ENCODE results near the gene MEIS2. TPM values are rescaled to one million over a fixed set of nuclear protein-coding genes. Genes with fewer than 3 reads are reported as not detected.

Gene MEIS2
- total RNA-seq, 1 experiment from 2014 or later: 28.7 TPM

GRCh38 chr15:37009288-37009687, 91.1 kb downstream of the MEIS2 start:
- H3K27me3 ChIP-seq (replicated peaks; ENCODE audit: control insufficient read depth, insufficient read depth, low read length): no peaks in the 10 kb centered on the region

GRCh38 chr15:37008205-37008604, 92.1 kb downstream of the MEIS2 start:
- no peaks in the 10 kb centered on the region for H3K36me3 Mint-ChIP-seq (ENCODE audit: insufficient read depth, unreplicated experiment)
- no peaks in the 10 kb centered on the region for H3K36me3 ChIP-seq (ENCODE audit: control insufficient read depth, insufficient read depth, low read length)
- H3K4me3 Mint-ChIP-seq (ENCODE audit: unreplicated experiment): no peak overlapping the region
- no peaks in the 10 kb centered on the region for H3K9me3 Mint-ChIP-seq (ENCODE audit: unreplicated experiment)
- no peaks in the 10 kb centered on the region for H3K4me1 Mint-ChIP-seq (ENCODE audit: low read depth, unreplicated experiment)
- no peak overlapping the region for H3K27ac Mint-ChIP-seq (ENCODE audit: unreplicated experiment)
- H3K4me1 ChIP-seq: peaks cover 14% of the 10 kb centered on the region
- H3K27me3 ChIP-seq (replicated peaks; ENCODE audit: control insufficient read depth, insufficient read depth, low read length): no peaks in the 10 kb centered on the region
- H3K9me3 ChIP-seq: no peaks in the 10 kb centered on the region
- ChIA-PET POLR2A (no interaction called here), CTCF (no interaction called here)
- intact Hi-C loops (cut with micrococcal nuclease; ENCODE audit: unreplicated experiment): no loop called here
- DNase-seq: no peak
- H3K4me3 ChIP-seq (ENCODE audit: low read depth, low read length): no peak overlapping the region
- BruUV-seq (replicated peaks): no TSS peak
- H3K27me3 Mint-ChIP-seq (ENCODE audit: insufficient read depth, unreplicated experiment): no peaks in the 10 kb centered on the region
- no peak for TF ChIP-seq CTCF (IDR thresholded peaks at IDR 0.05; ENCODE audit: insufficient read depth in 1 of 2, low read depth in 1 of 2, low read length in 1 of 2, severe bottlenecking in 1 of 2, unreplicated experiment in 1 of 2)

More at GRCh38 chr15:37009288-37009687, 91.1 kb downstream of the MEIS2 start:
- no peak overlapping the region for H3K27ac Mint-ChIP-seq (ENCODE audit: unreplicated experiment)
- no peak for DNase-seq
- no peaks in the 10 kb centered on the region for H3K9me3 Mint-ChIP-seq (ENCODE audit: unreplicated experiment)
- no peak overlapping the region for H3K4me3 ChIP-seq (ENCODE audit: low read depth, low read length)
- no peak for TF ChIP-seq CTCF (IDR thresholded peaks at IDR 0.05; ENCODE audit: insufficient read depth in 1 of 2, low read depth in 1 of 2, low read length in 1 of 2, severe bottlenecking in 1 of 2, unreplicated experiment in 1 of 2)
- H3K4me1 ChIP-seq: peaks cover 21% of the 10 kb centered on the region
- H3K9me3 ChIP-seq: no peaks in the 10 kb centered on the region
- intact Hi-C loops (cut with micrococcal nuclease; ENCODE audit: unreplicated experiment): no loop called here
- no peaks in the 10 kb centered on the region for H3K27me3 Mint-ChIP-seq (ENCODE audit: insufficient read depth, unreplicated experiment)
- peaks cover 1% of the 10 kb centered on the region; the same call in 1 of the 2 replicates for H3K36me3 ChIP-seq (ENCODE audit: control insufficient read depth, insufficient read depth, low read length)
- no TSS peak for BruUV-seq (replicated peaks)
- no peaks in the 10 kb centered on the region for H3K4me1 Mint-ChIP-seq (ENCODE audit: low read depth, unreplicated experiment)
- no peak overlapping the region for H3K4me3 Mint-ChIP-seq (ENCODE audit: unreplicated experiment)
- ChIA-PET CTCF (no interaction called here), POLR2A (no interaction called here)
- no peaks in the 10 kb centered on the region for H3K36me3 Mint-ChIP-seq (ENCODE audit: insufficient read depth, unreplicated experiment)

- no peak for TF ChIP-seq CTCF (IDR thresholded peaks at IDR 0.05; ENCODE audit: insufficient read depth in 1 of 2, low read depth in 1 of 2, low read length in 1 of 2, severe bottlenecking in 1 of 2, unreplicated experiment in 1 of 2)
- intact Hi-C loops (cut with micrococcal nuclease; ENCODE audit: unreplicated experiment): no loop called here
- Mint-ChIP-seq H3K4me1 (ENCODE audit: low read depth, unreplicated experiment) (peaks cover 2% of the 10 kb centered on the region), H3K27ac (ENCODE audit: unreplicated experiment) (no peak overlapping the region), H3K9me3 (ENCODE audit: unreplicated experiment) (no peaks in the 10 kb centered on the region), H3K36me3 (ENCODE audit: insufficient read depth, unreplicated experiment) (no peaks in the 10 kb centered on the region), H3K27me3 (ENCODE audit: insufficient read depth, unreplicated experiment) (no peaks in the 10 kb centered on the region), H3K4me3 (ENCODE audit: unreplicated experiment) (no peak overlapping the region)
- H3K9me3 ChIP-seq: no peaks in the 10 kb centered on the region
- H3K4me1 ChIP-seq: peaks cover 14% of the 10 kb centered on the region
- no peaks in the 10 kb centered on the region for H3K36me3 ChIP-seq (ENCODE audit: control insufficient read depth, insufficient read depth, low read length)
- ChIA-PET POLR2A (no interaction called here), CTCF (no interaction called here)
- no peak overlapping the region for H3K4me3 ChIP-seq (ENCODE audit: low read depth, low read length)
- DNase-seq: no peak
- no peaks in the 10 kb centered on the region for H3K27me3 ChIP-seq (replicated peaks; ENCODE audit: control insufficient read depth, insufficient read depth, low read length)
- no TSS peak for BruUV-seq (replicated peaks)
Measured at GRCh38 chr15:37007301-37007700, 93.0 kb downstream of the MEIS2 start.

All from Caco-2 (cell line).